ENCODE measurements around the gene ABCA4.

GRCh38 chr1:93964096-93964776 is 156.7 kb downstream of the ABCA4 start:
- TF ChIP-seq, protein P1, sequence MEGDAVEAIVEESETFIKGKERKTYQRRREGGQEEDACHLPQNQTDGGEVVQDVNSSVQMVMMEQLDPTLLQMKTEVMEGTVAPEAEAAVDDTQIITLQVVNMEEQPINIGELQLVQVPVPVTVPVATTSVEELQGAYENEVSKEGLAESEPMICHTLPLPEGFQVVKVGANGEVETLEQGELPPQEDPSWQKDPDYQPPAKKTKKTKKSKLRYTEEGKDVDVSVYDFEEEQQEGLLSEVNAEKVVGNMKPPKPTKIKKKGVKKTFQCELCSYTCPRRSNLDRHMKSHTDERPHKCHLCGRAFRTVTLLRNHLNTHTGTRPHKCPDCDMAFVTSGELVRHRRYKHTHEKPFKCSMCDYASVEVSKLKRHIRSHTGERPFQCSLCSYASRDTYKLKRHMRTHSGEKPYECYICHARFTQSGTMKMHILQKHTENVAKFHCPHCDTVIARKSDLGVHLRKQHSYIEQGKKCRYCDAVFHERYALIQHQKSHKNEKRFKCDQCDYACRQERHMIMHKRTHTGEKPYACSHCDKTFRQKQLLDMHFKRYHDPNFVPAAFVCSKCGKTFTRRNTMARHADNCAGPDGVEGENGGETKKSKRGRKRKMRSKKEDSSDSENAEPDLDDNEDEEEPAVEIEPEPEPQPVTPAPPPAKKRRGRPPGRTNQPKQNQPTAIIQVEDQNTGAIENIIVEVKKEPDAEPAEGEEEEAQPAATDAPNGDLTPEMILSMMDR (IDR thresholded peaks at IDR 0.05; ENCODE audit: extremely low read depth in 1 of 2, insufficient read depth in 1 of 2, low read depth in 1 of 2, low read length in 2 of 2), result no peak
- TF ChIP-seq POLR2A (IDR thresholded peaks at IDR 0.05; ENCODE audit: low read depth, low read length) (no peak), EZH2 (IDR thresholded peaks at IDR 0.05; ENCODE audit: borderline replicate concordance, low read depth, low read length, severe bottlenecking) (no peak), POLR2AphosphoS5 (IDR thresholded peaks at IDR 0.05; ENCODE audit: insufficient read depth, low read depth, low read length) (no peak)

All from endothelial cell of umbilical vein (primary cell).